SW 1271 (cell line): ENCODE results near the gene MLX.
"Not testable (repeated sequence)": the region's sequence is repeated elsewhere in the genome, so short reads cannot be mapped to it uniquely, and the experiment has no call there.

ENCODE experiments used
- DNase-seq, 2 experiments: peaks; one replicate each; lab custom pipeline; 2025; lab: John Stamatoyannopoulos, UW

MLX gene

DNA sequence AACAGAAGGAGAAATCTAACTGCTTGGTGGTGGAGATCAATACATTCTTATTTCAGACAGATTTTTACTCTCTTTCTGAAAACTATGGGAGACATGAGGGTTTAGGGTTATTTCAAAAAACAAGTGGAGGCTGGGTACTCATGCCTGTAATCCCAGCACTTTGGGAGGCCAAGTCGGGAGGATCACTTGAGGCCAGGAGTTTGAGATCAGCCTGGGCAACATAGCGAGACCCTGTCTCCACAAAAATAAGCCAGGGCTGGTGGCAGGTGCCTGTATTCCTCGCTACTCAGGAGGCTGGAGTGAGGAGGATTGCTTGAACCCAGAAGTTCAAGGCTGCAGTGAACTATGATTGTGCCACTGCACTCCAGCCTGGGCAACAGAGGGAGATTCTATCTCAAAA lies 55.1 kb downstream of the MLX start:
- DNase-seq, result not testable (repeated sequence)
